22Rv1 (cell line): ENCODE results near the gene ABCC6.
"Not testable (repeated sequence)": the region's sequence is repeated elsewhere in the genome, so short reads cannot be mapped to it uniquely, and the experiment has no call there.

Source experiments
- H3K27ac ChIP-seq: fragments of 450-650 bp; 2 replicates; pipeline ENCODE4 v1.5.1; 2017
- CTCF ChIP-seq: fragments of 450-650 bp; IDR thresholded peaks from 2 replicates; pipeline ENCODE4 v1.5.1; 2017; ENCODE audit warnings: mild to moderate bottlenecking
- ZFX ChIP-seq: fragments of 450-650 bp; IDR thresholded peaks from 2 replicates; pipeline ENCODE4 v1.6.1; 2017; ENCODE audit warnings: antibody characterized with exemption, borderline replicate concordance

Gene ABCC6

GRCh38 chr16:16148755-16149154, 74.5 kb downstream of the ABCC6 start:
- no peak overlapping the region for H3K27ac ChIP-seq
- no peak for TF ChIP-seq CTCF
- no peak for TF ChIP-seq ZFX

- not testable (repeated sequence) for H3K27ac ChIP-seq
Observed at GRCh38 chr16:16148000-16148599, 75.2 kb downstream of the ABCC6 start.

GRCh38 chr16:16147316-16147999, 75.8 kb downstream of the ABCC6 start:
- TF ChIP-seq CTCF (no peak), ZFX (no peak)
- no peak overlapping the region for H3K27ac ChIP-seq

GRCh38 chr16:16146380-16147315, 76.6 kb downstream of the ABCC6 start:
- TF ChIP-seq CTCF (no peak), ZFX (no peak)
- H3K27ac ChIP-seq, result no peak overlapping the region

- TF ChIP-seq CTCF, result no peak
- no peak for TF ChIP-seq ZFX
- H3K27ac ChIP-seq, result no peak overlapping the region
Observed at GRCh38 chr16:16145286-16145685, 78.0 kb downstream of the ABCC6 start.

GRCh38 chr16:16144416-16144815, 78.9 kb downstream of the ABCC6 start:
- H3K27ac ChIP-seq, result no peak overlapping the region
- TF ChIP-seq CTCF (no peak), ZFX (no peak)

- TF ChIP-seq ZFX (no peak), CTCF (no peak)
- H3K27ac ChIP-seq, result no peak overlapping the region
Observed at GRCh38 chr16:16143931-16144330, 79.4 kb downstream of the ABCC6 start.
